Tibial nerve (tissue), 4 donors: ENCODE data around the gene DPP8. TPM values are rescaled to one million over a fixed set of nuclear protein-coding genes. Genes with fewer than 3 reads are reported as not detected.

Source experiments
- DNase-seq, 2 donors: peaks; one replicate each; pipeline ENCODE4 v3.0.0-alpha.2; 2019; ENCODE audit warnings: low spot score in 2 of 2
- H3K27ac ChIP-seq, 4 donors: fragments of 200-600 bp; sonication (generic) in 3 of 4; one replicate each; pipeline ENCODE4 v1.5.1; 2017 to 2019; ENCODE audit warnings: mild to moderate bottlenecking in 1 of 4
- H3K27me3 ChIP-seq, 2 donors: fragments of 200-600 bp; sonication (generic) in 1 of 2; one replicate each; pipeline versions ENCODE4 v1.5.1 to v1.6.0; 2017 to 2019
- H3K36me3 ChIP-seq, 3 donors: fragments of 200-600 bp; sonication (generic); one replicate each; pipeline ENCODE4 v1.5.1; 2018 to 2019
- H3K4me1 ChIP-seq, 4 donors: fragments of 200-600 bp; sonication (generic) in 3 of 4; one replicate each; pipeline ENCODE4 v1.5.1; 2017 to 2019
- H3K4me3 ChIP-seq, 4 donors: fragments of 200-600 bp; sonication (generic) in 3 of 4; one replicate each; pipeline ENCODE4 v1.5.1; 2017 to 2019; ENCODE audit warnings: mild to moderate bottlenecking in 1 of 4, moderate library complexity in 1 of 4
- H3K9me3 ChIP-seq, 4 donors: fragments of 200-600 bp; sonication (generic) in 3 of 4; one replicate each; pipeline ENCODE4 v1.5.1; 2017 to 2019
- CTCF ChIP-seq, 5 experiments: fragments of 200-600 bp in 3 of 5; fragments of 450-650 bp in 2 of 5; sonication (generic) in 3 of 5; IDR thresholded peaks; one replicate each; pipeline ENCODE4 v1.5.1; 2016 to 2019; ENCODE audit warnings: antibody characterized with exemption in 5 of 5, mild to moderate bottlenecking in 3 of 5, moderate library complexity in 2 of 5
- EP300 ChIP-seq, 2 donors: sonication (generic); formaldehyde crosslinking; IDR thresholded peaks; one replicate each; pipeline ENCODE4 v1.6.1; 2017; ENCODE audit warnings: antibody characterized with exemption in 2 of 2, mild to moderate bottlenecking in 1 of 2
- POLR2A ChIP-seq, 2 donors: fragments of 450-650 bp; IDR thresholded peaks; one replicate each; pipeline ENCODE4 v1.6.1; 2017; ENCODE audit warnings: antibody characterized with exemption in 2 of 2, mild to moderate bottlenecking in 2 of 2, moderate library complexity in 2 of 2
- WGBS, 2 donors: methylation state at CpG; one replicate each; pipeline ENCODE4 v1.1.5; 2018; 5-methylcytosine and 5-hydroxymethylcytosine counted together
- small RNA-seq: library from RNA; depleted of rRNA; stranded (forward); fragments of <200 nt; gene quantifications from one replicate; pipeline ENCODE3, GENCODE V24; 2016
- total RNA-seq, 4 donors: library from RNA; depleted of rRNA; stranded (reverse); fragments of >200 nt; gene quantifications; one replicate each; pipeline ENCODE4 v1.1.0, GENCODE V29; 2016

DPP8 gene
- total RNA-seq, 4 donors from 2014 or later = 31.2 to 49.4 (median 37.6) TPM

- Histone ChIP-seq H3K4me1 (peaks cover 0 to 16% (median 0%) of the 10 kb centered on the region in 4 donors), H3K36me3 (no peaks in the 10 kb centered on the region), H3K9me3 (no peaks in the 10 kb centered on the region), H3K27me3 (peaks cover 0 to 36% of the 10 kb centered on the region in 2 donors), H3K27ac (no peak overlapping the region), H3K4me3 (no peak overlapping the region)
- no peak for DNase-seq
- WGBS, 2 donors = 79 to 84% methylated on average over 8 of the region's 8 CpGs
- no peak for TF ChIP-seq EP300 (IDR thresholded peaks at IDR 0.05)
- TF ChIP-seq POLR2A (IDR thresholded peaks at IDR 0.05) = no peak
- no peak for TF ChIP-seq CTCF (IDR thresholded peaks at IDR 0.05)
Observed at GRCh38 chr15:65393557-65393956, 123.9 kb downstream of the DPP8 start.

DNA sequence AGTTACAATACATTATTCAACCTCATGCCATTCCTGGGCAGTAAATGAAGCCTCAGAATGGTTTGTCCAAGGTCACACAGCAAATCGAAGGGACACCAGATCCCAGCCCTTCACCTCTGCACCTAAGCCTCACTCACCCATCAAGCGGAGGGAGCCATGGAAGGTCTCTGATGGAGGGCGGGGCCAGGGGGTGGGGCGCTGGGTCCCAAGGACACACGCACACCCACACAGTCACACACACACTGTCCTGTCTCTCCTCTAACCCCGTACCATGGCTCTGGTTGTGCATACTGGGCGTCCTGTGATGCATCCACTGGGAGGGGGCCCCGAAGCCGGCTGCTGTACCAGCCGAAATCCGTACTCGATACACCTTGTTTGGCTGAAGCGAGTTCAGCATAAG, 124.4 kb downstream of the DPP8 start:
- WGBS, 2 donors = 88 to 89% methylated on average over 10 to 13 of the region's 13 CpGs
- TF ChIP-seq CTCF (IDR thresholded peaks at IDR 0.05) (no peak), POLR2A (IDR thresholded peaks at IDR 0.05) (no peak), EP300 (IDR thresholded peaks at IDR 0.05) (no peak)
- Histone ChIP-seq H3K4me1 (peaks cover 0 to 16% (median 0%) of the 10 kb centered on the region in 4 donors), H3K9me3 (no peaks in the 10 kb centered on the region), H3K27ac (no peak overlapping the region), H3K27me3 (peaks cover 0 to 36% of the 10 kb centered on the region in 2 donors), H3K4me3 (no peak overlapping the region), H3K36me3 (no peaks in the 10 kb centered on the region)
- DNase-seq = no peak

Small RNA genes within 50 kb of the gene (small RNA-seq; reads per million reads assigned to genes)
- gene AC105129.1 (not detected), gene RF00019 (not detected), gene RNU6-19P (not detected)

Other genes starting within 250 kb of the DPP8 start
- 10 to 100 TPM in 3 of 4 donors, 1 to 10 TPM in 1; 5.9 to 15.5 (median 12.1) TPM for gene PARP16, start 230.8 kb downstream of the DPP8 start, total RNA-seq
- not detected for gene RNU5A-1, start 221.6 kb downstream of the DPP8 start, total RNA-seq
- not detected for gene RNU5B-1, start 213.0 kb downstream of the DPP8 start, total RNA-seq
- gene IGDCC3, start 139.7 kb downstream of the DPP8 start, total RNA-seq = not detected
- 1 to 10 TPM in 2 of 4 donors, under 1 TPM in 2; 0.59 to 2.0 (median 1.1) TPM for gene IGDCC4, start 94.7 kb downstream of the DPP8 start, total RNA-seq
- gene HACD3, start 12.8 kb upstream of the DPP8 start, total RNA-seq = 10 to 100 TPM; 44.1 to 60.3 (median 49.8) TPM
- 10 to 100 TPM; 30.6 to 38.4 (median 36.0) TPM for gene INTS14, start 93.4 kb upstream of the DPP8 start, total RNA-seq
- 10 to 100 TPM in 1 of 4 donors, 1 to 10 TPM in 3; 5.9 to 22.7 (median 9.2) TPM for gene SLC24A1, start 104.2 kb upstream of the DPP8 start, total RNA-seq